ENCODE results near the gene C4orf54. TPM values are rescaled to one million over a fixed set of nuclear protein-coding genes. Genes with fewer than 3 reads are reported as not detected.

The C4orf54 gene
- total RNA-seq, 1 donor from 2014 or later, result not detected

DNA sequence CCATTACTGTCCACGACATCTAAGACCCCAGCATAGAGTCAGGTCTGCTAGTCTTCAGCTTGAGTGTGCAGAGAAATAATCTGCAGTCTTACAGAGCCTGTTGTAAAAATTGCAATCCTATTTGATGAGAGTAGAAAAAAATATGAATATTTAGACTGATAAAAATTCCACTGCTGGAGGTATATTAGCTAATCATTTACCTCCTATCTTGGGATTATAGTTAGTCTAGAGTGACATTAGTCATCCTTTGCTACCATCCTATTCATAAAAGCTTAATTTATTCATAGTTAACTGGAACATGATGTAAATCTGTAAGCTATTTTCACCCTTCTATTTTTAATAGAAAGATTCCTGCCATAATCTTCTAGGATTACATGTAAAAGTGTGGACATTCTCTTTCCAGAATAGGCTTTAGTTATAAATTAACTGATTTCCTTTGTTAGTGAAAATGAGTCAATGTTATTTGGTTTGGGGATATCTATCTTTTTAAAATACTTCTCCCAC, 26.7 kb downstream of the C4orf54 start:
- Mint-ChIP-seq H3K4me1 (ENCODE audit: low read depth) (peaks cover 12% of the 10 kb centered on the region), H3K27me3 (ENCODE audit: insufficient read depth) (peaks cover 4% of the 10 kb centered on the region), H3K9me3 (no peaks in the 10 kb centered on the region), H3K36me3 (ENCODE audit: low read depth) (no peaks in the 10 kb centered on the region), H3K4me3 (no peak overlapping the region), H3K27ac (no peak overlapping the region)
- DNase-seq (ENCODE audit: low spot score), result no peak
- intact Hi-C loops (cut with micrococcal nuclease), result no loop called here

DNA sequence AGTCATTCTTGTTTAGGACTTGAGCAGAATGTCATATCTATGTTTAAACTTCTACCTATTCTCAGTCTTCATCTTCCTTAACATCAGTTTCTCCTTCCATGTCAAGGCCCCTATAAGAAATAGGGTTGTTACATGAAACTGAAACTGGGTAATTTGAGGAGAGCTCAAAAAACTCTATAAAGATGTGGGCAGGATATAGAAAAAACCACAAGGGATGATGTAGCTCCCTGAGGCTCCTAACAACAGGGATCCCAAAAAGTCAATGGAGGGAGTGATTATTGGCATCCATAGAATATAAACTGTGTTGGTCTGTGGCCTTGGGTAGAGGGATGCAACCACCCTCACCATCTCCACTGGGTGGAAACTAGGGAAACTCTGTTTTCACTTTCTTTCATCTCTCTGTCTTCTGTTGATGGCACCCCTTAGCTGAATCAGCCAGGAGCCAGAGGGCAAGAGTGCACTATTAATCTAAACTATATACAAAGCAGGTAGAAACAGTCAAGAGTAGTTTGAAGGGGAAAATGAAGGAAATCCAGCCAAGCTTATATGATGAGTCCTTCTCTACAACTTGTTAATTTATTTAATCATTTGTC, 27.6 kb downstream of the C4orf54 start:
- no peak for DNase-seq (ENCODE audit: low spot score)
- no peaks in the 10 kb centered on the region for H3K36me3 Mint-ChIP-seq (ENCODE audit: low read depth)
- no peaks in the 10 kb centered on the region for H3K9me3 Mint-ChIP-seq
- intact Hi-C loops (cut with micrococcal nuclease), result no loop called here
- peaks cover 12% of the 10 kb centered on the region for H3K4me1 Mint-ChIP-seq (ENCODE audit: low read depth)
- no peak overlapping the region for H3K4me3 Mint-ChIP-seq
- H3K27me3 Mint-ChIP-seq (ENCODE audit: insufficient read depth), result peaks cover 4% of the 10 kb centered on the region
- no peak overlapping the region for H3K27ac Mint-ChIP-seq

GRCh38 chr4:99628040-99628439, 29.6 kb downstream of the C4orf54 start:
- no peak overlapping the region for H3K27ac Mint-ChIP-seq

GRCh38 chr4:99625369-99625768, 32.3 kb downstream of the C4orf54 start:
- Mint-ChIP-seq H3K27me3 (ENCODE audit: insufficient read depth) (peaks cover 6% of the 10 kb centered on the region), H3K4me1 (ENCODE audit: low read depth) (peaks cover 22% of the 10 kb centered on the region), H3K4me3 (no peak overlapping the region), H3K36me3 (ENCODE audit: low read depth) (no peaks in the 10 kb centered on the region), H3K9me3 (no peaks in the 10 kb centered on the region), H3K27ac (no peak overlapping the region)
- intact Hi-C loops (cut with micrococcal nuclease), result no loop called here
- no peak for DNase-seq (ENCODE audit: low spot score)

More at GRCh38 chr4:99628040-99628439, 29.6 kb downstream of the C4orf54 start:
- DNase-seq (ENCODE audit: low spot score), result no peak
- no peaks in the 10 kb centered on the region for H3K36me3 Mint-ChIP-seq (ENCODE audit: low read depth)
- H3K27me3 Mint-ChIP-seq (ENCODE audit: insufficient read depth), result peaks cover 7% of the 10 kb centered on the region
- no peaks in the 10 kb centered on the region for H3K9me3 Mint-ChIP-seq
- H3K4me3 Mint-ChIP-seq, result no peak overlapping the region
- peaks cover 23% of the 10 kb centered on the region for H3K4me1 Mint-ChIP-seq (ENCODE audit: low read depth)
- intact Hi-C loops (cut with micrococcal nuclease), result no loop called here

- Mint-ChIP-seq H3K9me3 (no peaks in the 10 kb centered on the region), H3K27ac (no peak overlapping the region), H3K27me3 (ENCODE audit: insufficient read depth) (peaks cover 12% of the 10 kb centered on the region), H3K4me3 (no peak overlapping the region), H3K36me3 (ENCODE audit: low read depth) (no peaks in the 10 kb centered on the region), H3K4me1 (ENCODE audit: low read depth) (peaks cover 11% of the 10 kb centered on the region)
- peak; percentile 1 for DNase-seq (ENCODE audit: low spot score)
- intact Hi-C loops (cut with micrococcal nuclease), result no loop called here
Measured at GRCh38 chr4:99624141-99624719, 33.4 kb downstream of the C4orf54 start.

GRCh38 chr4:99622341-99622740, 35.3 kb downstream of the C4orf54 start:
- no peak for DNase-seq (ENCODE audit: low spot score)
- Mint-ChIP-seq H3K4me1 (ENCODE audit: low read depth) (peaks cover 11% of the 10 kb centered on the region), H3K36me3 (ENCODE audit: low read depth) (no peaks in the 10 kb centered on the region), H3K9me3 (no peaks in the 10 kb centered on the region), H3K27me3 (ENCODE audit: insufficient read depth) (peaks cover 18% of the 10 kb centered on the region), H3K27ac (no peak overlapping the region), H3K4me3 (no peak overlapping the region)
- intact Hi-C loops (cut with micrococcal nuclease), result no loop called here

DNA sequence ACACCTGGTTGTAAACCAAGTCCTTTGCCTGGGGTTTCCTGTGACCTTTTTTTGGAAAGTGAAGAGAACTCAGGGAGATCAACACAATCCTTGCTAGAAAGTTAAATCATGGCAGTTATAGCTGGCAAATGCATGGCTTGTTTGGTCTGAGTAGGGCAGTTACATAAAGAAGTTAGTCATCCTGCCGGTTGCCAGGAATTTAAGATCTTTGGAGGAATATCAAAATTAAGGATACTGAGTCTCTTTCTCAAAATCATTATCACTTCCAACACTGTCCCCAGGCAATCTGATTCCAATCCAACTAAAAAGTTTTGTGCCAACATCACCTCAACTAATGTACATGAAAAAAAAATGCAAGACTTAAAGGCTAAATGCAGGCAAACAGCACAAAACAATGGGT, 40.3 kb downstream of the C4orf54 start:
- intact Hi-C loops (cut with micrococcal nuclease), result no loop called here
- Mint-ChIP-seq H3K27ac (no peak overlapping the region), H3K36me3 (ENCODE audit: low read depth) (no peaks in the 10 kb centered on the region), H3K4me1 (ENCODE audit: low read depth) (no peaks in the 10 kb centered on the region), H3K27me3 (ENCODE audit: insufficient read depth) (peaks cover 29% of the 10 kb centered on the region), H3K4me3 (no peak overlapping the region), H3K9me3 (no peaks in the 10 kb centered on the region)
- DNase-seq (ENCODE audit: low spot score), result no peak

- no peaks in the 10 kb centered on the region for H3K4me1 Mint-ChIP-seq (ENCODE audit: low read depth)
- peaks cover 27% of the 10 kb centered on the region for H3K27me3 Mint-ChIP-seq (ENCODE audit: insufficient read depth)
- intact Hi-C loops (cut with micrococcal nuclease), result no loop called here
- no peaks in the 10 kb centered on the region for H3K9me3 Mint-ChIP-seq
- H3K27ac Mint-ChIP-seq, result no peak overlapping the region
- no peaks in the 10 kb centered on the region for H3K36me3 Mint-ChIP-seq (ENCODE audit: low read depth)
- DNase-seq (ENCODE audit: low spot score), result no peak
- no peak overlapping the region for H3K4me3 Mint-ChIP-seq
Measured at GRCh38 chr4:99615170-99615820, 42.3 kb downstream of the C4orf54 start.

GRCh38 chr4:99614491-99614890, 43.1 kb downstream of the C4orf54 start:
- no peak for DNase-seq (ENCODE audit: low spot score)
- Mint-ChIP-seq H3K27me3 (ENCODE audit: insufficient read depth) (peaks cover 30% of the 10 kb centered on the region), H3K36me3 (ENCODE audit: low read depth) (no peaks in the 10 kb centered on the region), H3K4me1 (ENCODE audit: low read depth) (no peaks in the 10 kb centered on the region), H3K4me3 (no peak overlapping the region), H3K9me3 (no peaks in the 10 kb centered on the region), H3K27ac (no peak overlapping the region)
- intact Hi-C loops (cut with micrococcal nuclease), result no loop called here

- Mint-ChIP-seq H3K4me3 (no peak overlapping the region), H3K4me1 (ENCODE audit: low read depth) (no peaks in the 10 kb centered on the region), H3K9me3 (no peaks in the 10 kb centered on the region), H3K27me3 (ENCODE audit: insufficient read depth) (peaks cover 24% of the 10 kb centered on the region), H3K36me3 (ENCODE audit: low read depth) (no peaks in the 10 kb centered on the region), H3K27ac (no peak overlapping the region)
- DNase-seq (ENCODE audit: low spot score), result no peak
- intact Hi-C loops (cut with micrococcal nuclease), result no loop called here
Measured at GRCh38 chr4:99612704-99613103, 44.9 kb downstream of the C4orf54 start.

- intact Hi-C loops (cut with micrococcal nuclease), result no loop called here
- no peaks in the 10 kb centered on the region for H3K36me3 Mint-ChIP-seq (ENCODE audit: low read depth)
- no peaks in the 10 kb centered on the region for H3K9me3 Mint-ChIP-seq
- no peak overlapping the region for H3K27ac Mint-ChIP-seq
- DNase-seq (ENCODE audit: low spot score), result no peak
- H3K4me3 Mint-ChIP-seq, result no peak overlapping the region
- no peaks in the 10 kb centered on the region for H3K4me1 Mint-ChIP-seq (ENCODE audit: low read depth)
- H3K27me3 Mint-ChIP-seq (ENCODE audit: insufficient read depth), result peaks cover 24% of the 10 kb centered on the region
Measured at GRCh38 chr4:99612281-99612680, 45.3 kb downstream of the C4orf54 start.

DNA sequence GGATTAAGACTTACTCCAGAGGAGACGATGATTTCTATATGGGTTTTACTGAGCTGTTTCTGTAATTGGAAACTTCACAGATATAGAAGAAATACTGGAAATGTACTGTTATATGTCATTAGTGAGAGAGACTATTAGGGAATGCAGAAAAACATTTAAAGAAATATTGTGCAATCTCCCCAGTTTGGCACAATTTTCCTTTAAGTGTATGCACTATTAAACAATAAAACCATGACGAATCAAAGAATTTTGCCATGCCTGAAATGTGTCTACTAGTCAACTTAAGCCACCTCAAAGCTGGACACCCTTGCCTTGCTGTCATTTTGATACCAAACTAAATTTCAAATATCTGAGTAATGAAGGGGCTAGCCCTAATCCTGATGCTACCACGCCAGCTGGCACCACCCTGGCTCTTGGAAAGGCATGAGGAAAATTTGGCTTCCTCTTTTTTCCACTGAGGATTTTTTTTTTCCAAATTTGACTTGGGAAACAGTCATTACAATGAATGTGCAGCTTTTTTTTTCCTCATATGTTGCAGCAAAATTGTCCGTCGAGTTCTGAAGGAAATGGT, 46.9 kb downstream of the C4orf54 start:
- no peak overlapping the region for H3K4me3 Mint-ChIP-seq
- H3K27ac Mint-ChIP-seq, result no peak overlapping the region
- no peaks in the 10 kb centered on the region for H3K4me1 Mint-ChIP-seq (ENCODE audit: low read depth)
- peaks cover 18% of the 10 kb centered on the region for H3K27me3 Mint-ChIP-seq (ENCODE audit: insufficient read depth)
- no peaks in the 10 kb centered on the region for H3K9me3 Mint-ChIP-seq
- no peaks in the 10 kb centered on the region for H3K36me3 Mint-ChIP-seq (ENCODE audit: low read depth)
- no peak for DNase-seq (ENCODE audit: low spot score)
- intact Hi-C loops (cut with micrococcal nuclease), result no loop called here

DNA sequence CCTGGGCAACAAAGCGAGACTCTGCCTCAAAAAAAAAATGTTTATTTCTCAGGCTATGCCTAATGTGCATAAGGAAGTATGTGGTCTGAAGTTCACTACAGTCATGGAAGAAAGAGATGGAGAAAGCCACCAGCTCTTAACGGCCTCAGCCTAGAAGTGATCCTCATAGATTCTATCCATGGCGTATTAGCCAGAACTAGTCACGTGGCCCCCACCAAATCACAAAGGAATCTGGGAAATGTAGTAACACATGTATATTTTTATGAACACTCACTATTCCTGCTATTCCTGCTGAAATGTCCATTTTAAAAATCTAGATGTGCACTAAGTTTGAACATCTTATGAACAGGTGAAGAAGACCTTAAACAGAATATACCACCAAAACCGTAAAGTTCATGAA, 49.2 kb downstream of the C4orf54 start:
- Mint-ChIP-seq H3K4me1 (ENCODE audit: low read depth) (no peaks in the 10 kb centered on the region), H3K27me3 (ENCODE audit: insufficient read depth) (peaks cover 24% of the 10 kb centered on the region), H3K27ac (no peak overlapping the region), H3K9me3 (no peaks in the 10 kb centered on the region), H3K4me3 (no peak overlapping the region), H3K36me3 (ENCODE audit: low read depth) (no peaks in the 10 kb centered on the region)
- intact Hi-C loops (cut with micrococcal nuclease), result no loop called here
- DNase-seq (ENCODE audit: low spot score), result no peak

All from activated T-helper 1 cell treated with anti-CD3 and anti-CD28 coated beads, Interleukin-12 subunit alpha, Interleukin-12 subunit beta, Interleukin-2, Interleukin-4 antibody, amounts not matched to agents 30 ng/mL and 10 ng/mL and 1 ng/mL, durations not matched to agents 14 hours and 24 hours and 36 hours (primary cell).